Stimulated activated CD4-positive, alpha-beta T cell treated with anti-CD3 and anti-CD28 coated beads, Interleukin-1b, Interleukin-23, amount 100 ng/mL, for 48 hours (primary cell): ENCODE data around the gene ITGA11.
"Not testable (repeated sequence)": the region's sequence is repeated elsewhere in the genome, so short reads cannot be mapped to it uniquely, and the experiment has no call there.

Source experiments
- DNase-seq: peaks from one replicate; pipeline ENCODE4 v3.0.0-alpha.2; 2020

Gene ITGA11

DNA sequence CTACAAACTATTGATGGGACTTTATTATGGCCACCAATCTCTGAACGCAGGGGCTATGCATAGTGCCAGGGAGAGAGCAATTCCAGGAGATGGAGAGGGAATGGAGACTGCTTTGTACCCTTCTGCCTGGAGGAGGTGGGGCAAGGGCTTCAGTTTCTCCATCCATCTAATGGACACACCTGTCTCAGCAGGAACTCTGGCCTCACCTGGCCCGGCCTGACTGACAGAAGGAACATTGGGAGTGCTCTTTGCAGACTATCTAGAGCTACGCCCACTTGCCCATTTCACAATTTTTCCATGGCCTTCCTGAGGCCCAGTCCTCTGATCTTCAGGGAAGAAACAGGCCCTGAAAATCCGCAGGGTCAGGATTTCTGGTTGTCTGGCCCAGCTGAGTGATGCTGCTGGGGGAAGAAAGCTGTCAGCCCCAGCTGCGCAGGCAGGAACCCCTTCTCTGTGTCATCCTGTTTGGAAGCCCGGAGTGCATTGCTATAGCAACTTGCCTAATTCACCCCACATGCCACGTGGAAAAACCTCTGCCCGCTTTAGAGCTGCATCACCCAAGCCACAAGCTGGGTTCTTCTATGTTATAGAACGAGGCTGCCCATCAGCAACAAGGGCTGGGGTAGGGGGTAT, 6.4 kb downstream of the ITGA11 start:
- DNase-seq = no peak

GRCh38 chr15:68424754-68425390, 7.1 kb downstream of the ITGA11 start:
- DNase-seq = no peak

- no peak for DNase-seq
Observed at GRCh38 chr15:68423359-68424296, 8.3 kb downstream of the ITGA11 start.

GRCh38 chr15:68422403-68423145, 9.4 kb downstream of the ITGA11 start:
- DNase-seq = not testable (repeated sequence)

- no peak for DNase-seq
Observed at GRCh38 chr15:68421798-68422402, 10.1 kb downstream of the ITGA11 start.

DNA sequence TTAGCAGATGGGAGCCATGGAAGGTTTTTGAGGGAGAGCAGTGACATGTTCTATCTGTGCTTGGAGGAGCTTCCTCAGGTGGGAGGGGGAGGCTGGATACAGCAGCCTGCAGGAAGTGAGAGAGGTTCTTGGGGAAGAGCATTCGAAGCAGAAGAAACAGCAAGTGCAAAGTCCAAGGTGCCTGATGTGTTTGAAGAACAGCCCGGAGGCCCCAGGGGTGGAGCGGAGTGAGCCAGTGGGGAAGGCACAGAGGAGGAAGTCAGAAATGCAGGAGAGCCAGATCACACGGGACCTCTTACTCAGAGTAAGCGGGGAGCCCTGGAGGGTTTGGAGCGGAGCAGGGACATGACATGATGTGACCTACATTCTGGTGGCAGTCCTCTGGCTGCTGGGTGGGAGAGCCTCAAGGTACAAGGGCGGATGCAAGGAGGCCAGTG, 10.8 kb downstream of the ITGA11 start:
- DNase-seq = no peak

DNA sequence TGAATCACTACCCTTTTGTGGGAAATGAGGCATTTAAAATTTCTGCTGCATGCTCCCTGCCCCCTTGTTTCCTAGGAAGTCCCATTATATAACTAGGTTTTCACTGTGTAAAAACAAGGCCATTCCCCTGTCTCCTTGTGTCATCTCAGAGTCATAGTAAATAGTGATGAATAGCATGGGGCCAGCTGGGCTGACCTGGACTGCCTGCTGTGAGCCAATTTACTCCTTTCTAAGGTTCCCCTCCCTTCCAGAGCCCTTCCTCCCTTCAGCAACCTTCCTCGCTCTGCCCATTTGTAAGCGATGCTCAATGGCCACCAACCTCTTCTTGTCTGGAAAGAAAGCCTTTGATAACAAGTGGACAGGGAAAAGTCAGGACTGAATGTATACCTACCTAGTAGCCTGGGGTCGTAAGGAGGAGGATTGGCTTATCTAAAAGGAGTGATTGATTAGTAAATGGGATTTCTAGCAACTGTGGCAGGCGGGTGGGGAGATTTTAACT, 11.7 kb downstream of the ITGA11 start:
- DNase-seq = no peak

DNA sequence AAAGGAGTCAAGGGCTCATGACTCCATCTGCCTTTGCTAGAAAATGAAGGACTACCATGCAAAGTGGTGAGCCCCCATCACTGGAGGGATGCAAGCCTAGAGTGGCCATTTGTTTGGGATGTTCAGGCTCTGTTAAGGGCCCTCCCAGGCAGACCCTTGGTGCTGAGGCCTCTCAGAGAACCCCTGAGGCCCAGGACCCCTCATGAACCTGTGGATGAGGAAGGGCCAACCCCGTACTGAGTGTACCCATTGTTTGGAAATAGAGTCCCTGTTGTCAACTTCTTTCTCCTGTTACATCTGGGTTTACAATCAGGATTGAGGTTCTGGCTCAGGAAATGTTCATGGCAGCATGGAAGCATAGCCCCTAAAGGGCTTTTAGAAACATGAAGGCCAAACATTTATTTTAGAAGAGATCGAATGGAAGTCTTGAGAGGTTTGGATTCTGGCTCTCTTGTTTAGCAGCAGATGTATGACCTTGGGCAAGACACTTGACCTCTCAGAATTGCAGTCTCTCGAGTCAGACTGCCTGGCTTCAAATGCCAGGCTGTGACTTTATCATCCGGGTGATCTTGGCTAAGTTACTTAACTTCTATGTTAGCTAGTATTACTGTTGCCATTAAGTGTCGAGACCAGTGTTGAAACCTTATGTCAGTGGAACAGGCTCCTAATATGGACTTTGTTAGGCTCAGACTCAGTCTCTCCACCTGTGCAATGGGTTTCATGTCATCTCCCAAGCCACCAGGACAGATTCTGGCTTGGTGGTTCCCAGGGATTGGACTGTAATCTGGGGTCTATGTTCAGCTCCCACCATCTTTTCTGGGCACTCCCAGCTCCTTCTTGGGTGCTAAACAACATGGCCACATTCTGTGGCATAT, 12.4 kb downstream of the ITGA11 start:
- no peak for DNase-seq

DNA sequence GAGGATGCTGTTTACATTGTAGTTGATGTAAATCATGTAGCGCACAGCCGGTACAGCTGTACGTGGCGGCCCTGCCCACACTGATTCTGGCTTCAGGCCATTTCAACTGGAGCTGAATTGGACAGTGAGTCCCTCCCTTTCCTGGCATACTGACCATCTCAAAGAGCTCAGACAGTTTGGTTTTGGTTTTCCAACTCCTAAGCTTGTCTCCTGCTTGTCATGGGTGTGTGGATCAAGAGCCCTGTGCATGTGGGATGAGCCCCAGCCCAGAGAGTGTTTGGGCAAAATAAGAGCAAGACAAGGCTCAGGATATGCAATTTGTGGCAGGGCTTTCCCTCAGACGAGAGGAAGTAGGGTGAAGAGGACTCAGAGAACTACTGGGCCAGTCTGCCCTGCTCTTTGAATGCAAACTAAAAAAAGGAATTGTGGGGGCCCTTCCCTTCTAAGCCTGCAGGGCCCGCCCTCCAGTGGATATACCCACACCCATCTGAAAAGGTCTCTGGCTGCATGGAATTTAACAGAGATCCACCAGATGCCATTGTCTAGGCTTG, 13.3 kb downstream of the ITGA11 start:
- DNase-seq = no peak

DNA sequence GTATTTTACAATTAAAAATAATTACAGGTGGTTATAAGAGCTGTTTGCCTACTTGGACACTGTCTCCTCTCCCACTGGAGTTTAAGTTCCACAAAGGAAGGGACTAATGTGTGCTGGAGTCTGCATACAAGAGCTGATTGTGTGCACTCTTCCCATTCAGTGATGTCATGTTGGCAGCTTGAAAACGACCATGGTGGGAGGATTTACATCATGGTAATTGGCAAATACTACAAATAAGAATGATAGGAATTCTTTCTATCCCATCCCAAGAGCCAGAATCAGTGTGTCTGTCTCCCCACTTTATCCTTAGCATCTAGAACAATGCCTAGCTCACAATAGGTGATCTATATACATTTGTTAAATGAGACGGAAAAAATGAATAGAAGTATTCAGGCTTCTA, 14.1 kb downstream of the ITGA11 start:
- no peak for DNase-seq

DNA sequence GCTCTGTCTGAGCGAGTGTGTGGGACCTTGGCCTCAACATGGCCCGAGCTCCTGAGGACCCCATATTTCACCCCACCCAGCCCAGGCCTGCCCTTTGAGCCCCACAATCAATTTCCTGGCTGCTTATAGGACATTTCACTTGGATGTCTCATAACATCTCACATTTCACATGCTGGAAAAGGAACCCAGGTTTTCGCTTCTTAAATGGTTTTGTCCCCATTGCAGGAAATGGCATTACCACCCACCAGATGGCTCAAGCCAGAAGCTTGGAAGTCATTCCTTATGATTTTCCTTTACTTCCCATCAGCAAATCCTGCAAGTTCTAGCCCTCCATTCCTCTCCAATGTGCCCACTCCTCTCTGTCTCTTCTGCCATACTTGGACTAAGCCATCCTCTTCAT, 14.9 kb downstream of the ITGA11 start:
- DNase-seq = no peak

GRCh38 chr15:68416158-68416535, 15.8 kb downstream of the ITGA11 start:
- no peak for DNase-seq

DNA sequence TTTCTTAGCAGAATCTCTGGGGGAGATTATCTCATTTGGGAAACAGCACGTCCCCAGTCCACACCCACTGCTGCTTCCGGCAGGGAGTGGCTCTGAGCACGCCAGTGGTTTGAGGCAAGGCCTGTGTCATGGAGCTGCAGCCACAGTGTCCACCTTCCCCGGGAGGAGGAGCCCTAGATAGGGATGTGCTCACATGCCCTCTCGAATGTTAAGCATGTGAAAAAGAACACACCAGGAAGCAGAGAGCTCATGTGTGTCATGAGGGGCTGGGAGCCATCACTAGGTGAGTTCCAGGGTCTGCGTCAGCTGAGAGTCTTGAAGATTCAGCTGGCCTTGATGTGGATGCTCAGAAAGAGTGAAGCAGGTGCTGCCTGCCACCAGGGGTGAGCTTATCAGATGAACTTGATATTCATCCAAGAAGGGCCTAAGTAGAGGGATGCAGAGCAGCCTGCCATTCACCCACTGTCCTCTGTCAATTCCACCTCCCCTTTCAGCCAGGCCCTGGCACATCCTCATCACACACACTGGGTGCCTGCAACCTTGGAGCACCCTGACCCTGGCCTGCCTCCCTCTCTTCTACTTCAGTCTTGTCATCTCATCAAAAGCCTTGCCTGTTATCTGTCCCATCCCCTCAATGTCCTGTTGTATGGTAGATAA, 16.3 kb downstream of the ITGA11 start:
- no peak for DNase-seq

- no peak for DNase-seq
Observed at GRCh38 chr15:68415061-68415460, 16.9 kb downstream of the ITGA11 start.

- DNase-seq = no peak
Observed at GRCh38 chr15:68414591-68414990, 17.4 kb downstream of the ITGA11 start.

DNA sequence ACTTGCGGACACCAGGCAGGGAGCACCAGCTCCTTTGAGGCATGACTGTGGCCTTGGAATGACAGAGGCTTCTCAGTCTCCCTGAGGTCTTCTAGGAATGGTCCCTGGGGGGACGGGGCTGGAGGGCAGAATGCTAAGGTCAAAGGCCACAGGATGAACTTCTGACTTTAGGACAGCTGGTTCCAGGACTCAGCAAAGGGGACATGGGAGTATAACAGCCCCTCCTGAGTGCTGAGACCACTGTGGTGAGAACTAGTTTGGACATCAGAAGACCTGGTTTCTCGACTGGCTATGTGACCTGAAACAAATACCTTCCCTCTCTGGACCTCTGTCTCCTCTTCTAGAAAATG, 17.8 kb downstream of the ITGA11 start:
- DNase-seq = no peak

DNA sequence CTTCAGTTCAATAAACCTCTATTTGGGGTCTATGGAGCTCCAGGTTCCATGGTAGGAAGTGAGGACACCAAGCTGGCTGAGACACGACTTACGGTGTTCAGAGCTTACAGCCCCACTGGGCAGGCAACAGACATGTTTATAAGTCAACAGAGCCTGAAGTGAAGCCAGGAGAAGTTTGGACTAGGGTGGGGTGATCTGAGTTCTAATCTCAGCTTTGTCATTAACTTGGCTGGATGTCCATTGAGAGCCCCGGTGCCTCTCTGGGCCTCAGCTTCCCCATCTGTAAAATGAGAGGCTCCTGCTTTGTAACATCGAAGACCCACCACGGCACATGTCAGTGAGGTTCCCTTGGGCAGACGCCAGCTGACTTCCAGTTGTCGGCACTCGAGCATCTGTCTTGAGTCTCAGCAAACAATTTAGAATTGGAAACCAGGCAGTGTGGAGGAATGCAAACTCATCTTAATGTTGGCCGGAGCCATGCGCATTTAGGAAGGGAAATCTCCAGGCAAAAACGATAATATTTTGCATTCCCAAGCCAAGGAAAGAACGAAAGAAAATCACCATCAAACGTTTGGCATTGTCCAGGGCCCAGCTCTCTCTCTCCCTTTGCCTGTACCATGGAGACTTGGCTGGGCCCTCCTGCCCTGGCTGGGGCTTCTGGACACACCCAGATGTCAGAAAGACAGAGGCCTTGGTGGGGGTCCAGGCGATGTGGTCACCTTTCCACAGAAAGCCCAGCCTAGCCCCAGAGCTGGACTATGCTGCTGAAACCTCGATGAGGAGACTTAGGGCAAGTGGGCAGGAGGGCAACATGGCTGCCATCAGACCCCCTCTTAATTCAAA, 18.4 kb downstream of the ITGA11 start:
- no peak for DNase-seq

DNA sequence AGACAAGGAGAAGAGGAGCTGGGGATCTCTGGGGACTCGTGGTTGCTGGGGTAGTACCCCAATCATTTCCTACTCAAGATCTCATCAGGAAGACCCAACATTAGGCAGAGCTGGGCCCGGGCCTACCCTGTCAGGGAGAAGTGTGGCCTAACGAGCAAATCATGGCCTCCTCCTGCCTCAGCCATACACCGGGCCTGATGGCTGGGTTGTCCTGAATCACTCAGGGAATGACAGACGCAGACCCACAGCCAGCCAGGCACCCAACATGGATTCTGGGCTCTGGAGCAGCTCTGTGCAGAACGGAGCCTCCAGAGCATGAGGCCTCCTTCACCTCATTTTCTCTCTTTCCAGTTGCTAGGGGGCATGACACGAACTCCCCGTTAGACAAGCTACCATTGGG, 19.7 kb downstream of the ITGA11 start:
- no peak for DNase-seq

DNA sequence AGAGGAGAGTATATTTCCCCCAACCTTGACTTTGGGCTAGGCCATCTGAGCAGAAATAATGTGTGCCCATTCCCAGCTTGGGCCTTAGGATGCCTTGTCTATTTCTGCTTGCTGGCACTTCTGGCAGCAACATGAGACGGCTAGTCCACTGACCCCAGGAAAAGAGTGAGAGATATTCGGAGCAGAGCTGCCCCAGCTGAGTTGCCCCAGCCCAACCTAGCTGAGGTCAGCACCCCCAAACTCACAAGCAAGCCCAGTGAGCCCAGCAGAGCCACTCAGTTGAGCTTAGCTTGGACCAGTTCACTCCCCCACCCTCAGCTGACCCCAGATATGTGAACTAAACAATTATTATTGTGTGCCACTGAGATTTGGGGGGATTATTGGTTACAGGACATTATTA, 20.2 kb downstream of the ITGA11 start:
- DNase-seq = no peak

DNA sequence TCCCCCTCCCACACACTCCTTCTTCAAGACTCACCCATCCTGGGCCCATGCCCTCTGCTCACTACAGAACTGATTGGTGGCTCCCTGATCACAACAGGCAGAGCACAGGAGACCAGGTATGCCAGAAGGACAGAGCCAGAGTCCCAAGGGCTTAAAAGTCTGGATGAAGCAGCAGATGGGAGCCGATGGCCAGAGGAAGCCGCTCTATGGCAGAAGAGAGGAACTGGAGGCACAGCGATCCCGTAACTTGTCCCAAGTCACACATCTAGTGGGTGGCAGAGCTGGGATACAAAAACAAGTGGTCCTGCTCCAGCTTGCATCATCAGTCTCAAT, 20.7 kb downstream of the ITGA11 start:
- DNase-seq = no peak
